Fibroblast of skin of right quadriceps (primary cell): ENCODE results near the gene PRG3.
"Not testable (repeated sequence)": the region's sequence is repeated elsewhere in the genome, so short reads cannot be mapped to it uniquely, and the experiment has no call there.

Experiments used
- DNase-seq: peaks from one replicate; pipeline ENCODE4 v3.0.0-alpha.2; 2013

The PRG3 gene

GRCh38 chr11:57387289-57388030 is 6.5 kb upstream of the PRG3 start:
- DNase-seq = no peak

GRCh38 chr11:57386178-57386940 is 5.4 kb upstream of the PRG3 start:
- no peak for DNase-seq

GRCh38 chr11:57379732-57380131 is 1.2 kb downstream of the PRG3 start:
- DNase-seq = peak; percentile 20

- DNase-seq = no peak
Observed at GRCh38 chr11:57378186-57378585, 2.8 kb downstream of the PRG3 start.

GRCh38 chr11:57377107-57377506 is 3.8 kb downstream of the PRG3 start:
- DNase-seq = no peak

GRCh38 chr11:57376095-57377090 is 4.6 kb downstream of the PRG3 start:
- no peak for DNase-seq

GRCh38 chr11:57375490-57375889 is 5.5 kb downstream of the PRG3 start:
- no peak for DNase-seq

- no peak for DNase-seq
Observed at GRCh38 chr11:57374966-57375365, 6.0 kb downstream of the PRG3 start.

GRCh38 chr11:57373146-57373545 is 7.8 kb downstream of the PRG3 start:
- no peak for DNase-seq

GRCh38 chr11:57370941-57371340 is 10.0 kb downstream of the PRG3 start:
- DNase-seq = no peak

- no peak for DNase-seq
Observed at GRCh38 chr11:57370251-57370650, 10.7 kb downstream of the PRG3 start.

- no peak for DNase-seq
Observed at GRCh38 chr11:57368845-57369232, 12.1 kb downstream of the PRG3 start.

GRCh38 chr11:57368106-57368844 is 12.7 kb downstream of the PRG3 start:
- DNase-seq = no peak

- no peak for DNase-seq
Observed at GRCh38 chr11:57364851-57365660, 15.9 kb downstream of the PRG3 start.

- no peak for DNase-seq
Observed at GRCh38 chr11:57363131-57364080, 17.5 kb downstream of the PRG3 start.

GRCh38 chr11:57361926-57362325 is 19.0 kb downstream of the PRG3 start:
- no peak for DNase-seq

GRCh38 chr11:57361420-57361819 is 19.5 kb downstream of the PRG3 start:
- DNase-seq = not testable (repeated sequence)

- no peak for DNase-seq
Observed at GRCh38 chr11:57360991-57361390, 20.0 kb downstream of the PRG3 start.

- no peak for DNase-seq
Observed at GRCh38 chr11:57359896-57360690, 20.9 kb downstream of the PRG3 start.
